ENCODE results near the gene PDZRN3.

DNA sequence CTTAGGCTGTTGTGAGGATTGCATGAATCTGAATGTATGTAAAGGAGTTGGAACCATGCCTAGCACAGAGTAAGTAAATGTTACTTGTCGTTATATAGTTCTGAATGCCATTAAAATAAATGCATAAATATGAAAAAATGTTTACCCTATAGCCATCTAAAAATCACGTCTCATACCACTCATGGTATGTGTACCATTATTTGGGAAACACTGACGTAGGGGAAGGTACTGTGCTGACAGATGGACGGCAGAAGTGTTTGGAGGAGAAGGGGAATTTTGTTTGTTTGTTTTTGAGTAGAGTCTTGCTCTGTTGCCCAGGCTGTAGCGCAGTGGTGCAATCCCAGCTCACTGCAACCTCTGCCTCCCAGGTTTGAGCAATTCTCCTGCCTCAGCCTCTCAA lies 30.5 kb upstream of the PDZRN3 start:
- TF ChIP-seq CTCF (IDR thresholded peaks at IDR 0.05), result no peak
- no peak for TF ChIP-seq EP300 (IDR thresholded peaks at IDR 0.05)
- no peak for TF ChIP-seq POLR2A (IDR thresholded peaks at IDR 0.05)
- no peak for TF ChIP-seq POLR2AphosphoS5 (IDR thresholded peaks at IDR 0.05)
